Vagina (tissue), 2 donors: ENCODE measurements around the gene TNIP1. TPM values are rescaled to one million over a fixed set of nuclear protein-coding genes. Genes with fewer than 3 reads are reported as not detected.
A peak's percentile ranks its signal among the peaks of the same experiment; 100 is the strongest.

Experiments used
- DNase-seq, 2 donors: peaks; one replicate each; pipeline ENCODE4 v3.0.0-alpha.2; 2017; ENCODE audit errors: extremely low spot score in 2 of 2
- H3K27ac ChIP-seq: fragments of 200-600 bp; sonication (generic); one replicate; pipeline ENCODE4 v1.5.1; 2019
- H3K27me3 ChIP-seq: fragments of 200-600 bp; sonication (generic); one replicate; pipeline ENCODE4 v1.5.1; 2019
- H3K36me3 ChIP-seq, 2 donors: fragments of 200-600 bp; sonication (generic); one replicate each; pipeline ENCODE4 v1.5.1; 2017 to 2019
- H3K4me1 ChIP-seq: fragments of 200-600 bp; sonication (generic); one replicate; pipeline ENCODE4 v1.5.1; 2019
- H3K4me3 ChIP-seq, 2 donors: fragments of 200-600 bp; sonication (generic); 1 replicate in 1 of 2; 2 replicates in 1 of 2; pipeline ENCODE4 v1.5.1; 2016 to 2019
- H3K9me3 ChIP-seq: fragments of 200-600 bp; sonication (generic); one replicate; pipeline ENCODE4 v1.5.1; 2019
- CTCF ChIP-seq, 3 experiments: fragments of 450-650 bp in 2 of 3; fragments of 200-600 bp in 1 of 3; sonication (generic) in 1 of 3; IDR thresholded peaks; one replicate each; pipeline ENCODE4 v1.5.1; 2017 to 2019; ENCODE audit warnings: antibody characterized with exemption in 3 of 3, mild to moderate bottlenecking in 2 of 3, moderate library complexity in 2 of 3
- POLR2A ChIP-seq, 2 donors: fragments of 450-650 bp; IDR thresholded peaks; one replicate each; pipeline ENCODE4 v1.6.1; 2017; ENCODE audit warnings: antibody characterized with exemption in 2 of 2, mild to moderate bottlenecking in 2 of 2, moderate library complexity in 2 of 2
- POLR2AphosphoS5 ChIP-seq, 2 donors: sonication (generic); formaldehyde crosslinking; IDR thresholded peaks; one replicate each; pipeline ENCODE4 v1.9.0; 2017; ENCODE audit warnings: antibody characterized with exemption in 2 of 2, mild to moderate bottlenecking in 2 of 2, low read depth in 1 of 2; ENCODE audit not compliant: insufficient read depth in 1 of 2
- intact Hi-C: fragments of 100-400 bp; cut with DNase I; formaldehyde crosslinking; loops from one replicate; pipeline ENCODE4 v1.15.1; 2023
- total RNA-seq: library from RNA; depleted of rRNA; stranded (reverse); fragments of >200 nt; gene quantifications from one replicate; pipeline ENCODE4 v1.2.3, GENCODE V29; 2016

TNIP1 gene
- total RNA-seq, 1 donor from 2014 or later = 92.6 TPM

GRCh38 chr5:151089726-151090125, 8.9 kb upstream of the TNIP1 start:
- TF ChIP-seq POLR2AphosphoS5 (IDR thresholded peaks at IDR 0.05; ENCODE audit: insufficient read depth in 1 of 2, low read depth in 1 of 2) (no peak), CTCF (IDR thresholded peaks at IDR 0.05) (no peak), POLR2A (IDR thresholded peaks at IDR 0.05) (no peak)
- H3K4me3 ChIP-seq = no peak overlapping the region
- H3K36me3 ChIP-seq = no peaks in the 10 kb centered on the region
- H3K27me3 ChIP-seq = no peaks in the 10 kb centered on the region
- DNase-seq = no peak
- intact Hi-C loops = no loop called here
- H3K9me3 ChIP-seq = no peaks in the 10 kb centered on the region
- H3K27ac ChIP-seq = no peak overlapping the region
- H3K4me1 ChIP-seq = peaks cover 45% of the 10 kb centered on the region

- Histone ChIP-seq H3K36me3 (no peaks in the 10 kb centered on the region), H3K27me3 (no peaks in the 10 kb centered on the region), H3K27ac (no peak overlapping the region), H3K4me1 (peaks cover 41% of the 10 kb centered on the region), H3K4me3 (no peak overlapping the region), H3K9me3 (no peaks in the 10 kb centered on the region)
- TF ChIP-seq POLR2A (IDR thresholded peaks at IDR 0.05) (no peak), POLR2AphosphoS5 (IDR thresholded peaks at IDR 0.05; ENCODE audit: insufficient read depth in 1 of 2, low read depth in 1 of 2) (no peak), CTCF (IDR thresholded peaks at IDR 0.05) (no peak)
- DNase-seq = no peak
- intact Hi-C loops = no loop called here
These were observed 8.2 kb upstream of the TNIP1 start for GRCh38 chr5:151088986-151089385.

GRCh38 chr5:151087486-151087885, 6.7 kb upstream of the TNIP1 start:
- Histone ChIP-seq H3K36me3 (no peaks in the 10 kb centered on the region), H3K4me1 (peaks cover 41% of the 10 kb centered on the region), H3K27me3 (no peaks in the 10 kb centered on the region), H3K9me3 (no peaks in the 10 kb centered on the region), H3K27ac (no peak overlapping the region), H3K4me3 (no peak overlapping the region)
- no peak for DNase-seq
- TF ChIP-seq POLR2A (IDR thresholded peaks at IDR 0.05) = no peak
- intact Hi-C loops = no loop called here

GRCh38 chr5:151086905-151087360, 6.1 kb upstream of the TNIP1 start:
- TF ChIP-seq POLR2AphosphoS5 (IDR thresholded peaks at IDR 0.05; ENCODE audit: insufficient read depth in 1 of 2, low read depth in 1 of 2) (no peak), POLR2A (IDR thresholded peaks at IDR 0.05) (no peak), CTCF (IDR thresholded peaks at IDR 0.05) (no peak)
- H3K36me3 ChIP-seq = no peaks in the 10 kb centered on the region
- no peak for DNase-seq
- peaks cover 46% of the 10 kb centered on the region for H3K4me1 ChIP-seq
- no peak overlapping the region for H3K4me3 ChIP-seq
- peak overlapping the region; percentile 87 for H3K27ac ChIP-seq
- H3K27me3 ChIP-seq = no peaks in the 10 kb centered on the region
- intact Hi-C loops = no loop called here
- H3K9me3 ChIP-seq = no peaks in the 10 kb centered on the region

- H3K4me1 ChIP-seq = peaks cover 52% of the 10 kb centered on the region
- intact Hi-C loops = no loop called here
- no peak overlapping the region for H3K4me3 ChIP-seq
- DNase-seq = no peak
- H3K27me3 ChIP-seq = no peaks in the 10 kb centered on the region
- H3K36me3 ChIP-seq = no peaks in the 10 kb centered on the region
- TF ChIP-seq CTCF (IDR thresholded peaks at IDR 0.05) (no peak), POLR2AphosphoS5 (IDR thresholded peaks at IDR 0.05; ENCODE audit: insufficient read depth in 1 of 2, low read depth in 1 of 2) (no peak), POLR2A (IDR thresholded peaks at IDR 0.05) (no peak)
- no peaks in the 10 kb centered on the region for H3K9me3 ChIP-seq
- peak overlapping the region; percentile 87 for H3K27ac ChIP-seq
These were observed 5.5 kb upstream of the TNIP1 start for GRCh38 chr5:151086192-151086869.
